Thoracic aorta (tissue), 2 donors: ENCODE data around the gene FAM240B. TPM values are rescaled to one million over a fixed set of nuclear protein-coding genes. Genes with fewer than 3 reads are reported as not detected.

Experiments
- ATAC-seq: fragments of 150-250 bp; one replicate; pipeline ENCODE4 v1.8.0; 2017; ENCODE audit warnings: low read depth; ENCODE audit not compliant: insufficient number of reproducible peaks, low FRiP score
- DNase-seq: peaks from one replicate; pipeline ENCODE4 v3.0.0-alpha.2; 2020; ENCODE audit warnings: low spot score
- H3K27ac ChIP-seq, 2 donors: fragments of 200-600 bp; sonication (generic); 1 replicate in 1 of 2; 2 replicates in 1 of 2; pipeline ENCODE4 v1.5.1; 2016; ENCODE audit warnings: mild to moderate bottlenecking in 2 of 2, moderate library complexity in 2 of 2
- H3K27me3 ChIP-seq: fragments of 200-600 bp; sonication (generic); replicated peaks from 2 replicates; pipeline ENCODE4 v1.6.0; 2016; ENCODE audit warnings: mild to moderate bottlenecking; ENCODE audit not compliant: insufficient read depth
- H3K36me3 ChIP-seq: fragments of 200-600 bp; sonication (generic); one replicate; pipeline ENCODE4 v1.5.1; 2016
- H3K4me1 ChIP-seq, 2 donors: fragments of 200-600 bp; sonication (generic); 1 replicate in 1 of 2; 2 replicates in 1 of 2; pipeline versions ENCODE4 v1.5.1 to v1.6.0; 2016; ENCODE audit warnings: low read depth in 2 of 2, mild to moderate bottlenecking in 1 of 2; ENCODE audit not compliant: control insufficient read depth in 1 of 2
- H3K4me3 ChIP-seq: fragments of 200-600 bp; sonication (generic); 2 replicates; pipeline ENCODE4 v1.5.1; 2016; ENCODE audit warnings: mild to moderate bottlenecking
- H3K9me3 ChIP-seq: fragments of 200-600 bp; sonication (generic); 2 replicates; pipeline ENCODE4 v1.5.1; 2016
- CTCF ChIP-seq: fragments of 200-600 bp; sonication (generic); IDR thresholded peaks from one replicate; pipeline ENCODE4 v1.5.1; 2019; ENCODE audit warnings: antibody characterized with exemption
- total RNA-seq, 2 donors: library from RNA; depleted of rRNA; stranded (reverse); fragments of >200 nt; gene quantifications; one replicate each; pipeline versions ENCODE4 v1.1.0 to v1.2.3, GENCODE V29; 2016

The FAM240B gene
- total RNA-seq, 2 donors from 2014 or later, result not detected

- no peak for TF ChIP-seq CTCF
- H3K9me3 ChIP-seq, result no peaks in the 10 kb centered on the region
- no peak overlapping the region for H3K27ac ChIP-seq
- DNase-seq (no peak), ATAC-seq (no peak)
- no peak overlapping the region for H3K4me3 ChIP-seq
- H3K27me3 ChIP-seq, result no peaks in the 10 kb centered on the region
- H3K4me1 ChIP-seq, result no peaks in the 10 kb centered on the region
- H3K36me3 ChIP-seq, result no peaks in the 10 kb centered on the region
Observed at GRCh38 chr9:38707885-38708637, 11.9 kb downstream of the FAM240B start.

DNA sequence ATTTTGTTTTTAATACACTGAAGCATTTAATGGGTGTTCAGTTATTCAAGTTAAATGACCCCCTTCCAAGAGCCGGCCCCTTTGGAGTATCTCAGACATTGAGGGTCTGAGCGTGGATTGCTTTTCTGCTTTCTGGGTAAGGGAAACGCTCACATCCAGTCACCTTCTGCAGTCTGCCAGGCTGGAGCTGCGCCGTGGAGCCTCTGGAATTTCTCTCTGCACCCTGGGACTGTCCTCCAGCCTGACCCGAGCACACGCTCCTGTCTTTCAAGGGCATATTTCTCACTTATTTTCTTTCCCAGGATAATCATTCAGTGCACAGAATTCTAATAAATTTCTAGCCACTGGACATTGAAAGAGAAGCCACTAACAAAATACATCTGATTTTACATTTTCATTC lies 13.4 kb downstream of the FAM240B start:
- Histone ChIP-seq H3K4me3 (no peak overlapping the region), H3K9me3 (no peaks in the 10 kb centered on the region), H3K27me3 (no peaks in the 10 kb centered on the region), H3K4me1 (no peaks in the 10 kb centered on the region), H3K27ac (no peak overlapping the region), H3K36me3 (no peaks in the 10 kb centered on the region)
- ATAC-seq, result no peak
- no peak for DNase-seq
- TF ChIP-seq CTCF, result no peak

- no peaks in the 10 kb centered on the region for H3K9me3 ChIP-seq
- H3K4me3 ChIP-seq, result no peak overlapping the region
- no peak for ATAC-seq
- no peaks in the 10 kb centered on the region for H3K36me3 ChIP-seq
- no peak for DNase-seq
- TF ChIP-seq CTCF, result no peak
- H3K27me3 ChIP-seq, result no peaks in the 10 kb centered on the region
- H3K4me1 ChIP-seq, result no peaks in the 10 kb centered on the region
- H3K27ac ChIP-seq, result no peak overlapping the region
Observed at GRCh38 chr9:38705917-38706316, 14.0 kb downstream of the FAM240B start.

- no peak for ATAC-seq
- no peaks in the 10 kb centered on the region for H3K27me3 ChIP-seq
- no peaks in the 10 kb centered on the region for H3K36me3 ChIP-seq
- DNase-seq, result no peak
- no peak overlapping the region for H3K4me3 ChIP-seq
- no peaks in the 10 kb centered on the region for H3K4me1 ChIP-seq
- H3K9me3 ChIP-seq, result no peaks in the 10 kb centered on the region
- TF ChIP-seq CTCF, result no peak
- no peak overlapping the region for H3K27ac ChIP-seq
Observed at GRCh38 chr9:38700695-38701094, 19.2 kb downstream of the FAM240B start.

DNA sequence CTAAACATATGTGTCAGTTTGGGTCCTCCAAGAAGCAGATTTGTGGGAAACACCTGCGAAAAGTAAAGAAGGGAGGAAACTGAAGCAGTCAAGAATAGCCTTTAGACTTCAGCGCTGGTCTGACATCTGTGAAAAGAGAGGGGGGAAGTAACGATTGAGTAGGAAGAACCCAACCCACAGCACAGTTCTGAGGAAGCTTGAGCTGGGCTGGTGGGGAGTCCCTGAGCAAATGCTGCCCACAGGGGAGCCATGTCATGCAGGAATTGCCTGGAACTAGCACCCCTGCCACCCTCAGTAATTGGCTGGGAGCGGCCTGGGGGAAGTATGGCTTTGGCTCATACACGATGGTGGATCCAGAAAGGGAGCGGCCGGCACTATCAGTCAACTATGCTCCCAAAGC lies 20.6 kb downstream of the FAM240B start:
- no peak for TF ChIP-seq CTCF
- H3K27me3 ChIP-seq, result no peaks in the 10 kb centered on the region
- no peak overlapping the region for H3K4me3 ChIP-seq
- no peak overlapping the region for H3K27ac ChIP-seq
- no peak for DNase-seq
- ATAC-seq, result no peak
- H3K4me1 ChIP-seq, result no peaks in the 10 kb centered on the region
- no peaks in the 10 kb centered on the region for H3K9me3 ChIP-seq
- no peaks in the 10 kb centered on the region for H3K36me3 ChIP-seq
